NK-92 treated with Interleukin-12 subunit alpha and Interleukin-12 subunit beta, amount 100 ng/mL, for 24 hours (cell line): ENCODE results near the gene PRRT3.
"Not testable (repeated sequence)": the region's sequence is repeated elsewhere in the genome, so short reads cannot be mapped to it uniquely, and the experiment has no call there.

ENCODE experiments used
- DNase-seq: peaks from one replicate; lab custom pipeline; 2025; lab: John Stamatoyannopoulos, UW

The PRRT3 gene

DNA sequence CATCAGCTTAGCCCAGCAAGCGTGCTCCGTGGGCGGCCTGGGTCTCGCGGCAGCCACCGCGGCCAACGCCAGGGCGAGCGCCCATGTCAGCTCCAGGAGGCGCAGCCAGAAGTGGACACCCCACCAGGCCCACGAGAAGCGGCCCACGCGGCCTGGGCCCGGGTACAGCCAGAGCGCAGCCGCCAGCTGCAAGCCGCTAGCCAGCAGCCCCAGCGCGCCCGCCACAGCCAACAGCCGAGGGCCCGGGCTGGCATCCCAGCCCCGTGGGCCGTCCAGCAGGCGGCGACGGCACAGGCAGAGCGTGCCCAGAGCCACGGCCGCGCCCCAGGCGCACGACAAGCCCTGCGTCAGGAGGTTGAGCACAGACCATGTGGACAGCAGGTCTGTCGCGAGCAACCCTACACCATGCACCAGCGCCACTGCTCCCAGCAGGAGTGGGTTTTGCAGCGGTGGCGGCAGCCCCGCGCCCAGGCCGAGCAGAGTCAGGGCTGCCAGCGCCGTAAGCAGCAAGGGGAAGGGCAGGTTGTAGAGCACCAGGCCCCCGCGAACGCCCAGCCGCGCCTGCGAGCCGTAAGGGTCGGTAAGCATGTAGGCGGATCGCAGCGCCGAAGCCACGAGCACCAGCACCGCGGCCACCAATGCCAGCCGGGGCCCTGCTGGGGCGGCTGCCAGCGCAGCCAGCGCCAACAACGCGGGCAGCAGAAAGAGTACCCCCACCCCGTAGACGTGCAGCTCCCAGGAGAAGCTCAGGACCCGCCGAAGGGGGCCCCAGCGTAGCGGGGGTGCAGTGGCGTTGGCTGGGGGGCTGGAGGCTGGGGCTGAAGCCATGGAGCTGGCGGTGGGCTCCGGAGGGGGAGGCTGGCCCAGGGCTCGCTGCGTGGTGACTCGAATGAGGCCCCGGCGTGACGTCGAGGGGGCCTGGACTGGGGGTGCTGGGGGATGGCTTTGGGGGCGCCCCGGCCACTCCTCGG, 4.9 kb downstream of the PRRT3 start:
- DNase-seq: no peak

DNA sequence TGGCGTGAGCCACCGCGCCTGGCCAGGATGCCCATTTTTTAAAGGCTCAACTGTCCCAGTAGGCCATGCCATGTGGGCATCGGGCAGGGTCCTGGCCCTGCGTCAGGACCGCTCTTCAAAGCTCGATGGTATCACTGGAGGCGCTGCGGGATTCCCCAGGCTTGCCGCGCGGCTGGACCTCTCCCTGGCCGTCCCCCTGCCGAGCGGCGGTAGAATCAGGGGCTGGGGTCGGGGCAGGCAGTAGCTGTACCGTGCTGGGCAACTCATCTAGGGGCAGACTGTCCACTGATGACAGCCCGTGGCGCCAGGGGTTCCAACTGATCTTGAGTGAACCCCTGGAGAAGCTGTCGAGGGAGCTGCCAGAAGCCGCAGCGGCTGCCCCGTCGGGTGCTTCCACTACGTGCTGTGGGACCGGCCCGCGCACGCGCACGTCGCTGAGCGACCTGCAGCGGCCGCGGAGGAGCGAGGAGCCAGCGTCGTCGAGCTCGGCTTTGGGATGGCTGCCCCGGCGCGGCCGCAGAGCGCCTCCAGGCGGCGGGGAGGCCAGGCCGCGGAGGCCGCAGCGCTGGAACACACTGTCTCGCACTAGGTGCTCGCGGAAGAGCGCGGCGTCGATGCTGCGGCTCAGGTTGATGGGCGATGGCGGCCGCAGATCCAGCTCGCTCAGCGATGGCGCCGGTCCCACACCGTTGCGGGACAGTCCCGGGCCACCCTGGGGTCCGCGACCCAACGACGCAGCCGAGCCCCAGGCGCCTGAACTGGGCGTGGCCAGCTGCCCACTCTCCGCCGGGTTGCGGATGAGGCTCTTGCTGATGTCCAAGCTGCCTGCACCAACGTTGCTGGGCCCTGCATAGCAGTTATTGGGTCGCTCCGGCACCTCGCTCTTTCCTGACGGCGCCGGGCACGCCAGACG, 5.8 kb downstream of the PRRT3 start:
- peak; percentile 46 for DNase-seq

DNA sequence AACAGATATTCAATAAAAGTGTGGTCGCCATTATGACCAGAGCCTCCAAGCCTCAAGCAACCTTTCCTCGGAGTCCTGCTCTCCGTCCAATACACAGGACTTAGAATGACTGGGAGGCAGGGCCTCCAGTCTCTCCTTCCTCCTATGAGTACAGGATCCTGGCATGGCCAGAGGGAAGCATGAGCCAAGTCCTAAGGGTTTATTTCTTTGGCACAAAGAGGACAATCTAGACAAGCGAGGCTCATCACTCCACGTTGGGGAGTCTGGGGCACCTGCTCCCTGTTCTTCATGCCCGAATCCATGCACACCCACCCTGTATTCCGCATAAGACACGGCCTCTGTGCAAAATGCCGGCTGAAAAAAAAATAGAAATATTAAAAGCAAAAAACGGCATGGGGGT, 6.8 kb downstream of the PRRT3 start:
- no peak for DNase-seq

DNA sequence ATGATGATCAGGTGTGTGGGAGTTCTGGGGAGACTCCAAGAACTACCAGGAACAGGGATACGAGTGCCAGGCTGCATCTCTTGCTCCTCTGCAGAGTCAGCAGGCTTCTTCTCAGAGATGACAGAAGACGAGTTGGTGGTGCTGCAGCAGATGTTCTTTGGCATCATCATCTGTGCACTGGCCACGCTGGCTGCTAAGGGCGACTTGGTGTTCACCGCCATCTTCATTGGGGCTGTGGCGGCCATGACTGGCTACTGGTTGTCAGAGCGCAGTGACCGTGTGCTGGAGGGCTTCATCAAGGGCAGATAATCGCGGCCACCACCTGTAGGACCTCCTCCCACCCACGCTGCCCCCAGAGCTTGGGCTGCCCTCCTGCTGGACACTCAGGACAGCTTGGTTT, 7.9 kb downstream of the PRRT3 start:
- no peak for DNase-seq

DNA sequence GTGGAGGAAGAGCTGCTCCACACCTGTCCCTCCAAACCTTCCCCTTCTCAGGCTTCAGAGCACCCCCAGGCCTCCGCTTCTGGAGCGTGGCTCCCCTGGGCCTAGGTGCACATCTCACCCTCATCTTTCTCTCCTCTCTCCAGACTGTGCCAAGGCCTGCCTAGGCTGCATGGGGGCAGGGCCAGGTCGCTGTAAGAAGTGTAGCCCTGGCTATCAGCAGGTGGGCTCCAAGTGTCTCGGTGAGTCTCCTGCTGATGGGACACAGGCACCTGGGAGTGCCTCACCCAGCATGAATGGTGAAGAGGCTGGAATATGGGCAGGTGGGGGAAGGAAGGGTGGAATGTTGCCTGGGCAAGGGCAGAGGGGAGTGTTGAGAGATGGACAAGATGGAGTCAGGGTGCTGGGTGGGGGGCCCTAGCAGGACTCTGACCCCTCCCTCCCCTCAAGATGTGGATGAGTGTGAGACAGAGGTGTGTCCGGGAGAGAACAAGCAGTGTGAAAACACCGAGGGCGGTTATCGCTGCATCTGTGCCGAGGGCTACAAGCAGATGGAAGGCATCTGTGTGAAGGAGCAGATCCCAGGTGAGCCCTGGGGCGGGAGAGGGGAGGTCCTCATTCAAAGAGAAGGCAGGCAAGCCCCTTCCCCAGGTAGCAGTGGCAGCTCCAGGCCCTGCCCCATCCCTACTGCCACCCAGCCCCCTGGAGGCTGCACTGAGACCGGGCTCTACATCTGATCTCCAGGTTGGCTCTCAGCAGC, 9.1 kb downstream of the PRRT3 start:
- no peak for DNase-seq

DNA sequence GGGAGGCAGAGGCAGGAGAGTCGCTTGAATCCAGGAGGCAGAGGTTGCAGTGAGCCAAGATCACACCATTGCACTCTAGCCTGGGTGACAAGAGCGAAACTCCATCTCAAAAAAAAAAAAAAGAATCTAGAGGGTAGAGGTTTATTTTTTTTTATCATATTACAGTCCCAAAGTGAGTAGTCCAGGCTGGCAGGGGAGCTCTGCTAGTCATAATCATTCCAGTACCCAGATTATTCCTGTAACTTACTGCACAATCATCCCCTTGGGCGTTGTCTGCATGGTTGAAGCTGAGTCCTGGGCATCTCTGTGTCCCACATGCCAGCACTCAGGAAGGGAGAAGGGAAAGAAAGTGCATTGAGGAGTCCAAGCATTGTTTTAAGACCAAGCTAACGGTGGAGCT, 10.0 kb downstream of the PRRT3 start:
- no peak for DNase-seq

DNA sequence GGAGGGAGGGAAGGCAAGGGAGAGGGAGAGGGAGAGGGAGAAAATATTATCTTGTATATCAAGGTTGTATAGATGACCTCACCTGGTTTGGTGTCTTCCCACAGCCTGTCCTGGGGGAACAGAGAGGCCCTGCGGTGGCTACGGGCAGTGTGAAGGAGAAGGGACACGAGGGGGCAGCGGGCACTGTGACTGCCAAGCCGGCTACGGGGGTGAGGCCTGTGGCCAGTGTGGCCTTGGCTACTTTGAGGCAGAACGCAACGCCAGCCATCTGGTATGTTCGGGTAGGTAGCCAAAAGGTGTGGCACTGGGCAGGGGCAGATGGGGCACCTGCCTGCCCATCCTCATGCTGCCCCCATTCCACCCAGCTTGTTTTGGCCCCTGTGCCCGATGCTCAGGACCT, 11.5 kb downstream of the PRRT3 start:
- no peak for DNase-seq

DNA sequence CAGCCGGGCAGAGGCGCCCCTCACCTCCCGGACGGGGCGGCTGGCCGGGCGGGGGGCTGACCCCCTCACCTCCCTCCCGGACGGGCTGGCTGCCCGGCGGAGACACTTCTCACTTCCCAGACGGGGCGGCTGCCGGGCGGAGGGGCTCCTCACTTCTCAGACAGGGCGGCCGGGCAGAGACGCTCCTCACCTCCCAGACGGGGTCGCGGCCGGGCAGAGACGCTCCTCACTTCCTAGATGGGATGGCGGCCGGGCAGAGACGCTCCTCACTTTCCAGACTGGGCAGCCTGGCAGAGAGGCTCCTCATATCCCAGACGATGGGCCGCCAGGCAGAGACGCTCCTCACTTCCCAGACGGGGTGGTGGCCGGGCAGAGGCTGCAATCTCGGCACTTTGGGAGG, 12.3 kb downstream of the PRRT3 start:
- DNase-seq: not testable (repeated sequence)

DNA sequence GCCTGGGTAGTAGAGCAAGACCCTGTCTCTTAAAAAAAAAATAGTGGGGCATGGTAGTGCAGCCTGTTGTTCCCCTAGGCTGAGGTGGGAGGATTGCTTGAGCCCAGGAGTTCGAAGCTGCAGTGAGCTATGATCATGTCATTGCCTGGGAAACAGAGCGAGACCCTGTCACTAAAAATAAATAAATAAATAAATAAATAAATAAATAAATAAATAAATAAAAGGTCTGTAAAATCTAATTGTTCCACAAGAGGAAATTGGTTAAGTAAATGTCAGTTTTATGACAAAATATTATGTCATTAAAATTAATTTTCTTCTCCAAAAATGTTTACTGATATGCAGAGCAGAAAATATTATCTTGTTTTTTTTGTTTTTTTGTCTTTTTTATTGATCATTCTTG, 13.2 kb downstream of the PRRT3 start:
- no peak for DNase-seq

DNA sequence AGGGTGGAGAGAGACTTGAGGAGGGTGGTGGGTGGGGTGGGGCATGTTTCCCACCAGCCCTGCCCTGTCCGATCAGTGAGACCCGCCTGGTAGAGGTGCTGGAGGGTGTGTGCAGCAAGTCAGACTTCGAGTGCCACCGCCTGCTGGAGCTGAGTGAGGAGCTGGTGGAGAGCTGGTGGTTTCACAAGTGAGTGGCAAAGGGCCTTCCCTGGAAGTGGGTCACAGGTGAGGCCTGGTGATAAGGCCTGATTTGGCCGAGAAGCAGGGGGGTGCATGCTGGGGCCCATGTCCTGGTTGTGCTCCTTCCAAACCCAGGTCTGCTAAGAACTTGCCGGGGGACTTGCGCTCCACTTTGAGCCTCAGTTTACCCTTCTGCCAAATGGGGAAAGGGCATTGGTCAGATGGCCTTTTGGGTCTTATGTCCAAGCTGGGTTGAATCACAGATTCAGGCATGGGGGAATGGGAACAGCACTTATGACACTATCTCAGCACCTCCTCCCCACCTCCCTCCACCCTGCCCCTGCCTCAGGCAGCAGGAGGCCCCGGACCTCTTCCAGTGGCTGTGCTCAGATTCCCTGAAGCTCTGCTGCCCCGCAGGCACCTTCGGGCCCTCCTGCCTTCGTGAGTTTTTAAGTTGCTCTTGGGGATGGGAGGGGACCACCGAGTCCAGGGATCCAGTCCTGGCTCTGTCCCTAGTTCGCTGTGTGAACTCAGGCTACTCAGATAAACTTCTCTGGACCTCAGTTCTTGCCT, 14.5 kb downstream of the PRRT3 start:
- no peak for DNase-seq

DNA sequence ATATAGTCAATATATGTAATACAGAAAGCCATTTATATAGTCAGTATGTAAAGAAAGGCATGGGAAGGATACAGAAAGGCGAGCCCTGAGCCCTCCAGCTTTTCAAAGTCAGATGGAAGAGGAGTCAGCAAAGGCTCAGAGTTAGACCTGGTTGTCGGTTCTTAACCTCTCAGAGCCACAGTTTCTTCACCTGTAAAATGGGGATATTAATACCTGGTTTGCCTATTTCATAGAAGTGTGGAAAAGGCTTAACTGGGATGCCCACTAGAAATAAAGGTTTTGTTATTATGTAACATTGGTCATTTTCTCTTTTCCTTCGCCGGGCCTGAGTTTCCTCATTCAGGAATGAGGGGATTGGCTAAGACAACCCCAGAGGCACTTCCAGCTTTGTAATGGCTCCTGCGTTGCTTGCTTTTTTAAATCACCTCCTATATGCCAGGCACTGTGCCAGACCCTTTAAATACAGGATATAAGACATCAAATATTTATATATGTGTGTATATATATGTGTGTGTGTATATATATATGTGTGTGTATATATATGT, 16.2 kb downstream of the PRRT3 start:
- DNase-seq: no peak

DNA sequence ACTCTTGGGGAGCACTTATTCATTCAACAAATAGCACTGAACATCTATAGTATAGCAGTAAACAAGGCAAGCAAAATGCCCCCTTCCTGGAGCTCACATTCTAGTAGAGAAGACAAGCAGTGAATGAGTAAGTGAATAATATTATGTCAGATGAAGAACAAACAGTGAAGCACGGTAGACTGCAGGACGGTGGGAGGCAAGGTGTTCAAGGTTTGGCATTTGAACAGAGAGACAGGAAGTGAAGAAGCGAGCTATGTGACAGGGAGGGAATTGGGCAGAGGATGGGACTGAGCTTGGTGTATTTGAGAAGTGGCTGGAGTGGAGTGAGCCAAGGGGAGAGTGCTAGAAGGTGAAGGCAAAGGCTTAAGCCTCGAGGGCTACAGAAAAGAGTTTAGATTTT, 17.2 kb downstream of the PRRT3 start:
- no peak for DNase-seq

DNA sequence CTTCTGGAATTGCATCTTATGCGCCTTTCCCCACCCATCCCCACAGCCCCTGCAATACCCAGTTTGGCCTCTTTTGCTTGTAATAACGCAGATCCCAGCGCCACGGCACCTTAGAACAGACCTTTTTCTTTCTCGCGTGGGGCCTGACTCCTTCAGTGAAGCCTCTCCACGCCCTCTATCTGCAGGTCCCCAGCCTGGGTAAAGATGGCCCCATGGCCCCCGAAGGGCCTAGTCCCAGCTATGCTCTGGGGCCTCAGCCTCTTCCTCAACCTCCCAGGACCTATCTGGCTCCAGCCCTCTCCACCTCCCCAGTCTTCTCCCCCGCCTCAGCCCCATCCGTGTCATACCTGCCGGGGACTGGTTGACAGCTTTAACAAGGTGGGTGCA, 18.0 kb downstream of the PRRT3 start:
- DNase-seq: no peak

DNA sequence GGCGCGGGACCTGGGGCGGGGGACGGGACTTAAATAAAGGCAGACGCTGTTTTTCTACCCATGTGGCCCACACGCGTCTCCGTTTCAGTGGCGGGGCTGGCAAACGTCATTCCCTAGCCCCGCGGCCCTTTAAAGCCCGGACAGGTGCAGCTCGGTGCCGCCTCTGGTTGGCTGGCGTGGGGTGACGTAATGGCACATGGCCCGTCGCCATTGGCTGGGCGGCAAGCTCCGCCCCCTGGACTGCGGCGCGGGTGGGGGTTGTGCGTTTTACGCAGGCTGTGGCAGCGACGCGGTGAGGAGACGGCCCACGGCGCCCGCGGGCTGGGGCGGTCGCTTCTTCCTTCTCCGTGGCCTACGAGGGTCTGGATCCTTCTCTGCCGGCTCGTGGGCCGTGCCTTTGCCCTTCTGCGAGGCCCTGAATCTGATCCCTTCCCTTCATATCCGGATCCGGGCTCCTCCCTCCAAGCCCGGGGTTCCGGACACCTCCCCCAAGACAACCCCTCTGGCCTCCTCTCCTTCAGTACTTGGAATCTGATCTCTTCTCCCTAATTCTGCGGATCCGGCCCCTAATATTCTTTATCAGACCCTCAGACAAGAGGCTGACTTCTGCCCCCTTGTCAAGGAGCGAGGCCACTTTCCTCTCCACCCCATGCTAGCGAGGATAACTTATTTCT, 18.5 kb downstream of the PRRT3 start, which contains the start of gene CRELD1:
CRELD1 (plus strand) TSS at position 274 of the 674 bp plus-strand sequence. CDS start 605 bp downstream, outside the sequence.
- peak; percentile 93 for DNase-seq

DNA sequence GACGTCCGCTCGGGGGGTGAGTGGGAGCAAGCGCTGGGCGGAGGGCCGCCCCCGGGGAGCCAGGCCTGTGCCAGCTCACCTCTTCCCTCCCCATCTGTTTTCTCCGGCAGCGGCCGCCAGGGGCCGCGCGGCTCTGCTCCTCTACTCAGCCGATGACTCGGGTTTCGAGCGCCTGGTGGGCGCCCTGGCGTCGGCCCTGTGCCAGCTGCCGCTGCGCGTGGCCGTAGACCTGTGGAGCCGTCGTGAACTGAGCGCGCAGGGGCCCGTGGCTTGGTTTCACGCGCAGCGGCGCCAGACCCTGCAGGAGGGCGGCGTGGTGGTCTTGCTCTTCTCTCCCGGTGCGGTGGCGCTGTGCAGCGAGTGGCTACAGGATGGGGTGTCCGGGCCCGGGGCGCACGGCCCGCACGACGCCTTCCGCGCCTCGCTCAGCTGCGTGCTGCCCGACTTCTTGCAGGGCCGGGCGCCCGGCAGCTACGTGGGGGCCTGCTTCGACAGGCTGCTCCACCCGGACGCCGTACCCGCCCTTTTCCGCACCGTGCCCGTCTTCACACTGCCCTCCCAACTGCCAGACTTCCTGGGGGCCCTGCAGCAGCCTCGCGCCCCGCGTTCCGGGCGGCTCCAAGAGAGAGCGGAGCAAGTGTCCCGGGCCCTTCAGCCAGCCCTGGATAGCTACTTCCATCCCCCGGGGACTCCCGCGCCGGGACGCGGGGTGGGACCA, 19.2 kb downstream of the PRRT3 start:
- peak; percentile 79 for DNase-seq

DNA sequence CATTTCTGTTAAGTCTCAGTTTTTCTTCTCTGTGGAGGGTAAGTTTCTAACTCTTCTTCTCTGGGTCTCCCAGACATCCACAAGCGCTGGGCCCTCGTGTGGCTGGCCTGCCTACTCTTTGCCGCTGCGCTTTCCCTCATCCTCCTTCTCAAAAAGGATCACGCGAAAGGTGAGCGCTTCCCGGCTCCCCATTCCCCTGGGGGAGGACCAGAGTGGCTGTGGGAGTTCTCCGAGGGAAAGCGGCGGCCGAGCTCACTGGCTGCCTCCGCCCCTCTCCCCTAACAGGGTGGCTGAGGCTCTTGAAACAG, 19.7 kb downstream of the PRRT3 start:
- no peak for DNase-seq

DNA sequence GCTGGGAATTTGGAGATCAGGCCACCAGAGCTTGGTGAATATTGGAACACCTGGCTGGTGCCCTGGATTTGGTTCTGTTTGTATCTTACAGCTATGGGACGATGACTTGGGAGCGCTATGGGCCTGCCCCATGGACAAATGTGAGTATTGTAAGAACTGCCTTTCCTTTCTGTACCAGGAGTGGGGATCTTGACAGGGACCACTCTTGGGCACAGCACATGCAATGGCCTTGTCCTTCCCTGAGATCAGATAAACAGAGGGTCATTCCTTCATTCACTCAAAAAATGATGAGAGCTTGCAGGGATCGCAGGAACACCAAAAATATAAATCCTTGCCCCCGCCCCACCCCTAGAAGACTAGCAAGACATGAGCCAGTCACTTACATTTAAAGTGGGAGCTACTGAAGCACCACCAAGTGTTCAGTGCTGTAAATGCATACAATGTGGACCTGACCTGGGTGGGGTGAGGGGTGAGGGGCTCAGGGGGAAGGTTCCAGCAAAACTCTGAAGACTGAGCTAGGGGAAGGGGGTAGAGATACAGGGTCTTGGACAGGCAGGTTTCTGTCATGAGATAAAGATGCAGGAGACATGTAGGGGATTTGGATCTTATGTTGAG, 21.3 kb downstream of the PRRT3 start:
- no peak for DNase-seq

DNA sequence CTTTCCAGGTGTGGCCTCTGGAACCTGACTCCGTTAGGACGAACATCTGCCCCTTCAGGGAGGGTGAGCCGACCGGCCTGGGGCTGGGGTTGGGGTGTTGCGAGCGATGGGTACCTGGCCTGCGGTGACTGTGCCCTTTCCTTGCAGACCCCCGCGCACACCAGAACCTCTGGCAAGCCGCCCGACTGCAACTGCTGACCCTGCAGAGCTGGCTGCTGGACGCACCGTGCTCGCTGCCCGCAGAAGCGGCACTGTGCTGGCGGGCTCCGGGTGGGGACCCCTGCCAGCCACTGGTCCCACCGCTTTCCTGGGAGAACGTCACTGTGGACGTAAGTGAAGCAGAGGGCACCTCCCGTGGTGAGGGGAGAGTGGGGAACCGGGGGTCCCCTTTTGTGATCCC, 24.1 kb downstream of the PRRT3 start:
- DNase-seq: no peak

DNA sequence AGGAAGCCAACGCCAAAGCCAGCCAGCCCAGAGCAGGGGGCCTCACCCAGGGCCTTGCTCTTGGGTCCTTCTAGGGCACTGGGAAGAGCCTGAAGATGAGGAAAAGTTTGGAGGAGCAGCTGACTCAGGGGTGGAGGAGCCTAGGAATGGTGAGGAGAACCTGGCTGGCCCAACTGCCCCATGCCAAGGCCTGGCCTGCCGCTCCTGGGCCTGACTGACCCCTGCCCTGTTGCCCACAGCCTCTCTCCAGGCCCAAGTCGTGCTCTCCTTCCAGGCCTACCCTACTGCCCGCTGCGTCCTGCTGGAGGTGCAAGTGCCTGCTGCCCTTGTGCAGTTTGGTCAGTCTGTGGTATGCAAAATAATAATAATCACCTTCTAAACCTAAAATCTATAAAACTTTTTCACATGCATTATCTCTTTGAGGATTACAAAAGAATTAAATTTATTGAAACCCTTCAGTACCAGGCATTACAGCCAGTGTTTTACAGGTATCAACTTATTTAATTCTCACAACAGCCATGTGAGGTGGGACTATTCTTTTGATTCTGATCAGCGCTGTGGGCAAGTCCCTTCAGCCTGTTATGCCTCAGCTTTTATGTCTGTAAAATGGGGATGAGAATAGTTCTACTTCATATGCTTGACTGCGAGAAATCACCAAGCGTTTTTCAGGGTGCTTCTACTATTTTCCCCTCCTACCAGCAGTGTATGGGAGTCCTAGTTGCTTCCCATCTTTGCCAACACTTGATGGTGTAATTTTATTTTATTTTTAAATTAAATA, 33.8 kb downstream of the PRRT3 start:
- no peak for DNase-seq
